Colonic mucosa (tissue), 4 donors: Measurements from ENCODE around the gene SNAI1. TPM values are rescaled to one million over a fixed set of nuclear protein-coding genes. Genes with fewer than 3 reads are reported as not detected.

ENCODE experiments used
- DNase-seq: peaks from one replicate; pipeline ENCODE4 v3.0.0-alpha.2; 2020
- H3K27ac ChIP-seq: fragments of 200-600 bp; one replicate; pipeline ENCODE4 v1.8.0; 2021
- H3K27me3 ChIP-seq: fragments of 200-600 bp; one replicate; pipeline ENCODE4 v1.8.0; 2021
- H3K36me3 ChIP-seq: fragments of 200-600 bp; one replicate; pipeline ENCODE4 v1.8.0; 2021
- H3K4me1 ChIP-seq: fragments of 200-600 bp; one replicate; pipeline ENCODE4 v1.8.0; 2021; ENCODE audit warnings: mild to moderate bottlenecking
- H3K4me3 ChIP-seq: fragments of 200-600 bp; one replicate; pipeline ENCODE4 v1.8.0; 2021
- H3K9ac ChIP-seq, 2 donors: one replicate each; pipeline ENCODE4 v1.7.0; 2013; ENCODE audit warnings: control low read depth in 2 of 2, low read depth in 2 of 2, low read length in 2 of 2
- H3K9me3 ChIP-seq: fragments of 200-600 bp; one replicate; pipeline ENCODE4 v1.8.0; 2021
- intact Hi-C: fragments of 100-400 bp; cut with DNase I; formaldehyde crosslinking; loops from one replicate; pipeline ENCODE4 v1.14.1; 2022
- total RNA-seq, 2 donors: library from RNA; stranded (reverse); fragmentation: NEBNext Ultra II Directional in 1 of 2; extraction: Animal tissue kit (Norgen Biotek cat#: 25700) in 1 of 2; gene quantifications; one replicate each; pipeline ENCODE4 v1.2.1, GENCODE V29; 2021
- TF ChIP-seq, protein P1 (sequence below): fragments of 200-600 bp; IDR thresholded peaks from one replicate; pipeline ENCODE4 v1.8.0; 2022; ENCODE audit warnings: antibody characterized with exemption, mild to moderate bottlenecking
- donor health status: healthy.
- donor health status: DM: no; HTN: no; CAD: no.
- donor health status: DM: no; HTN: no; CAD: no.

The SNAI1 gene
- total RNA-seq, 2 donors from 2014 or later: 0.59 to 4.5 TPM

DNA sequence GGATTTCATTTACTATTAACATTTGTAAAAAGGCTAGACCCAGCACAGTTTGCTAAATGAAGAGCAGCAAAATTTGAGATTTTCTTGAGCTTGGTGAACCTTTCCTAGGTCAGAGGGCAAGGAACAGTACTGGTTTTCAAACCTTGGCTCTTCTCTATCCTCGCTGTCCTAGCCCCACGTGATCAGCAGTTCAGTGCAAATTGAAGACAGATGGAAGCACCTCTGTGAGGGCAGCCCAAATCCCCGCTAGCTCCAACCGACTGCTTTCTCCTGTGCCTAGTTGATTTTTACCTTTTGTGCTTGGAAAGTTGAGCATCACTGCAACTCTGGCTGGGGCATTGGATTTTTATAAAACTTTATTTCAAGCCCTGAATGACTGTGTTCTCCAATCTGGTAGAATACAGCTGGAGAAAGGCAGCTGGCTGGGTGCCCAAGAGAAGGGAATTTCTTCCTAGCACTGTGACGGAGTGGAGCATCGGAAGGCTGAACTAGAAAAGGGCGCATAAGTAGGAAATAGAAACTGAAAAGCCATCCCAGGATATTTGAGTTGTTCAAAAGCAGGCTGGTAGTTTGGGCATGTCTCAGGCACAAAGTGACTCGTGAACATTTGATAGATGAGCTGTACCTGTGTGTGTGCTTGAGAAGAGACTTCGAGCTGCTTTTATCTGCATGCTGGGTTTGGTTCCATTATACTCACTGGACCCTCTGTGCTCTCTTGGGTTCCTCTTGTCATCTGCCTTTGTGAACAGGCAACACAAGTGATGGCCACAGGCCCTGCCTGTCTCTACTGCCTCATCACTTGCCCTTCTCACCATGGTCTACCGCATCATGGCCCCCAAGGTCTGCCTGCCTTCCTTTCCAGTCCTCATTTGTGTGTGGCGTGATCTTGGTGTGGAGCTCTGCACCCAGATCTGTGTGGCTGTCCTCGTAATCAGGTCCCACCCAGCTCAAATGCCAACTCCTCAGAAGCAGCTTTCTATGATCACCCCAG is 44.3 kb upstream of the SNAI1 start:
- Histone ChIP-seq H3K27ac (peak overlapping the region; percentile 92), H3K36me3 (peaks cover 8% of the 10 kb centered on the region), H3K4me1 (peaks cover 22% of the 10 kb centered on the region), H3K9me3 (no peaks in the 10 kb centered on the region), H3K27me3 (no peaks in the 10 kb centered on the region), H3K9ac (peak overlapping the region in 1 of 2 donors; percentile 97), H3K4me3 (peak overlapping the region; percentile 91)
- peak; percentile 60 for DNase-seq
- TF ChIP-seq, protein P1, sequence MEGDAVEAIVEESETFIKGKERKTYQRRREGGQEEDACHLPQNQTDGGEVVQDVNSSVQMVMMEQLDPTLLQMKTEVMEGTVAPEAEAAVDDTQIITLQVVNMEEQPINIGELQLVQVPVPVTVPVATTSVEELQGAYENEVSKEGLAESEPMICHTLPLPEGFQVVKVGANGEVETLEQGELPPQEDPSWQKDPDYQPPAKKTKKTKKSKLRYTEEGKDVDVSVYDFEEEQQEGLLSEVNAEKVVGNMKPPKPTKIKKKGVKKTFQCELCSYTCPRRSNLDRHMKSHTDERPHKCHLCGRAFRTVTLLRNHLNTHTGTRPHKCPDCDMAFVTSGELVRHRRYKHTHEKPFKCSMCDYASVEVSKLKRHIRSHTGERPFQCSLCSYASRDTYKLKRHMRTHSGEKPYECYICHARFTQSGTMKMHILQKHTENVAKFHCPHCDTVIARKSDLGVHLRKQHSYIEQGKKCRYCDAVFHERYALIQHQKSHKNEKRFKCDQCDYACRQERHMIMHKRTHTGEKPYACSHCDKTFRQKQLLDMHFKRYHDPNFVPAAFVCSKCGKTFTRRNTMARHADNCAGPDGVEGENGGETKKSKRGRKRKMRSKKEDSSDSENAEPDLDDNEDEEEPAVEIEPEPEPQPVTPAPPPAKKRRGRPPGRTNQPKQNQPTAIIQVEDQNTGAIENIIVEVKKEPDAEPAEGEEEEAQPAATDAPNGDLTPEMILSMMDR: no peak
- intact Hi-C loops: no loop called here

DNA sequence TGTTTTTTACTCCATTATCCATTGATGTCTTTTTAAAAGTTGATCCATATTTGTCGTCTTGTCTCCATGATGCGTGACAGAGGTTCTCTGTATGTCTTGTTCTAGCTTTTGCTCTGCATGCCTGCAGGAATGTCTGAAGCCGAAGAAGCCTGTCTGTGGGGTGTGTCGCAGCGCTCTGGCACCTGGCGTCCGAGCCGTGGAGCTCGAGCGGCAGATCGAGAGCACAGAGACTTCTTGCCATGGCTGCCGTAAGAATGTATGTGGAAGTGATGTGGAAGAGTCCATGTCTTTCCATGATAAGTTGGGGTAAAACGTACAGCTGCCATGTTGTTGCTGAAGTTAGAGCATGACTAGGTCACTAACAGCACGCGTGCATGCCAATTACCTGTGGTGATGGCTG is 41.3 kb upstream of the SNAI1 start:
- Histone ChIP-seq H3K9ac (no peak overlapping the region), H3K9me3 (no peaks in the 10 kb centered on the region), H3K27ac (no peak overlapping the region), H3K4me1 (peaks cover 15% of the 10 kb centered on the region), H3K4me3 (no peak overlapping the region), H3K27me3 (no peaks in the 10 kb centered on the region), H3K36me3 (peaks cover 19% of the 10 kb centered on the region)
- TF ChIP-seq, protein P1: no peak
- no peak for DNase-seq
- intact Hi-C loops: no loop called here

DNA sequence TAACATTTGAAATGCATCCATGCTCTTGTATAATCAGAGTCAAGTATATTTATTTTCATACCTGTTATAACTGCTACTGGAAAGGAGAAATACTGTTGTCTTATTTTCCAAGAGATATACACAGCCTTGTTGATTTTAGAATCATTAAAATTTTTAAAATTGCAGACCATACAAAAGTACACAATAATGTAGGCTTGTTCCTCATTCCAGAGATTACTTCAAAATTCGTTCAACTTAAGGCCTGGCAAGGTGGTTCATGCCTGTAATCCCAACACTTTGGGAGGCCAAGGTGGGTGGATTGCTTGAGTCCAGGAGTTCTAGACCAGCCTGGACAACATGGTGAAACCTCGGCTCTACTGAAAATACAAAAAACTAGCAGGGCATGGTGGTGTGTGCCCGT is 40.5 kb upstream of the SNAI1 start:
- TF ChIP-seq, protein P1: no peak
- no peak overlapping the region for H3K9ac ChIP-seq
- H3K4me3 ChIP-seq: no peak overlapping the region
- intact Hi-C loops: no loop called here
- DNase-seq: no peak
- H3K9me3 ChIP-seq: no peaks in the 10 kb centered on the region
- peaks cover 19% of the 10 kb centered on the region for H3K36me3 ChIP-seq
- H3K27me3 ChIP-seq: no peaks in the 10 kb centered on the region
- no peak overlapping the region for H3K27ac ChIP-seq
- H3K4me1 ChIP-seq: peaks cover 14% of the 10 kb centered on the region

DNA sequence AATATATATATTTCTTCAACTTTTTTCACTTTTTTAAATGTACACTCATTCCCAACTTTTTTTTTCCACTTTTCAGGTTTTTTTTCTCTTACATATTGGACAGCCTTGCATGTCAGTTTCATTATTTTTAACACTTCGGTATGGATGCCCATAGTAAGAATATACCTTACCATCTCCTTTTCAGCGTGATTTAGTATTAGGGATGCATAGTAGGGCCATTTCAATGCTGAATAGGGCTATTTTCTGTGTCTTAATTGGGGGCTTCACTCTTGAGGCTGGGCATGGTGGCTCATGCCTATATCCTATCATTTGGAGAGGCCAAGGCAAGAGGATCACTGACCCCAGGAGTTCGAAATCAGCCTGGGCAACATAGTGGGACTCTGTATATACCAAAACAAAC is 39.8 kb upstream of the SNAI1 start:
- intact Hi-C loops: no loop called here
- DNase-seq: no peak
- H3K9ac ChIP-seq: no peak overlapping the region
- peaks cover 19% of the 10 kb centered on the region for H3K36me3 ChIP-seq
- H3K27ac ChIP-seq: no peak overlapping the region
- H3K9me3 ChIP-seq: no peaks in the 10 kb centered on the region
- H3K27me3 ChIP-seq: no peaks in the 10 kb centered on the region
- H3K4me3 ChIP-seq: no peak overlapping the region
- TF ChIP-seq, protein P1: no peak
- H3K4me1 ChIP-seq: peaks cover 12% of the 10 kb centered on the region

DNA sequence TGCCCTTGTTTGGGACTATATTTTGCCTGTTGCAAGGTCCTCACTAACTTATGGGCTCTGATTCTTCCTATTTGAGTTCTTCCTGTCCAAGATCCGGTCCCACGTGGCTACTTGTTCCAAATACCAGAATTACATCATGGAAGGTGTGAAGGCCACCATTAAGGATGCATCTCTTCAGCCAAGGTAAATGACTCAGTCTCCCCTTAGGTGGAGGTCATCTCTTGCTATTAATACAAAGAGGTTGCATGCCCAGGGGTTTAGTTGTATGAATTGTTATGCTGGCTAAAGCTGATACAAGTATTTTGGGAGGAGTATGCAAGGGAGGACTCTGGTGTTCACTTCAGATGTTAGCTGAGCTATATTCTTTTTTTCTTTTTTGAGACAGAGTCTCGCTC is 37.5 kb upstream of the SNAI1 start:
- DNase-seq: no peak
- no peak overlapping the region for H3K4me3 ChIP-seq
- no peak overlapping the region for H3K27ac ChIP-seq
- TF ChIP-seq, protein P1: no peak
- no peaks in the 10 kb centered on the region for H3K9me3 ChIP-seq
- no peak overlapping the region for H3K9ac ChIP-seq
- intact Hi-C loops: no loop called here
- no peaks in the 10 kb centered on the region for H3K4me1 ChIP-seq
- H3K27me3 ChIP-seq: no peaks in the 10 kb centered on the region
- peaks cover 29% of the 10 kb centered on the region for H3K36me3 ChIP-seq
